ENCODE measurements around the gene SRI. TPM values are rescaled to one million over a fixed set of nuclear protein-coding genes. Genes with fewer than 3 reads are reported as not detected.

SRI gene
- total and polyA plus RNA-seq, 2 donors (not counting 1 experiment from before 2014, with no cell fraction given) = 46.5 to 49.9 TPM

- Mint-ChIP-seq H3K9me3 (ENCODE audit: insufficient read depth) (no peaks in the 10 kb centered on the region), H3K4me3 (no peak overlapping the region), H3K27ac (no peak overlapping the region), H3K27me3 (no peaks in the 10 kb centered on the region), H3K4me1 (no peaks in the 10 kb centered on the region)
- Histone ChIP-seq H3K9ac (ENCODE audit: low read length) (no peak overlapping the region), H3K27ac (ENCODE audit: low read length in 2 of 2) (no peak overlapping the region), H3K4me2 (replicated peaks; ENCODE audit: low read depth, low read length, poor library complexity, severe bottlenecking) (no peak overlapping the region), H3K4me1 (ENCODE audit: control insufficient read depth in 2 of 2, insufficient read depth in 2 of 2, low read length in 2 of 2) (no peaks in the 10 kb centered on the region), H3K9me3 (ENCODE audit: control extremely low read depth in 1 of 3, control insufficient read depth in 2 of 3, insufficient read depth in 1 of 3, low read length in 2 of 3) (no peaks in the 10 kb centered on the region), H3K4me3 (ENCODE audit: control extremely low read depth in 1 of 5, extremely low read depth in 1 of 5, insufficient read depth in 1 of 5, low read depth in 2 of 5, low read length in 4 of 5) (no peak overlapping the region), H3K27me3 (replicated peaks in 1 of 4; ENCODE audit: control extremely low read depth in 1 of 4, control insufficient read depth in 3 of 4, insufficient read depth in 4 of 4, low read length in 3 of 4) (no peaks in the 10 kb centered on the region), H3K36me3 (replicated peaks in 1 of 2; ENCODE audit: control extremely low read depth in 1 of 2, control insufficient read depth in 1 of 2, extremely low read depth in 1 of 2, insufficient read depth in 2 of 2, low read length in 1 of 2) (no peaks in the 10 kb centered on the region), H3K79me2 (ENCODE audit: control insufficient read depth, insufficient read depth, low read length) (no peaks in the 10 kb centered on the region), H4K20me1 (ENCODE audit: control insufficient read depth, insufficient read depth, low read length, poor library complexity, severe bottlenecking) (no peaks in the 10 kb centered on the region), H2AFZ (ENCODE audit: insufficient read depth, low read depth, low read length, poor library complexity, severe bottlenecking) (no peak overlapping the region)
- ChIA-PET POLR2A (no interaction called here), CTCF (no interaction called here)
- TF ChIP-seq CTCF (IDR thresholded peaks at IDR 0.05) = no peak
- no peak for TF ChIP-seq EZH2 (IDR thresholded peaks at IDR 0.05; ENCODE audit: borderline replicate concordance, insufficient read depth, low read depth, low read length, poor library complexity, severe bottlenecking)
- DNase-seq (no peak), ATAC-seq (ENCODE audit: low read depth) (no peak)
- intact Hi-C loops (cut with micrococcal nuclease) = no loop called here
- no CpG with 5 or more reads among the region's 4 CpGs for WGBS (ENCODE audit: insufficient coverage)
Measured at GRCh38 chr7:88172842-88173241, 47.0 kb downstream of the SRI start.

- CTCF ChIA-PET = interaction anchor here (0.6 to 1.7 kb wide), 5 partner anchors 17 to 664 kb away, joined by 3 to 7 read pairs (median 3); no protein-coding TSS in a partner anchor
- Mint-ChIP-seq H3K9me3 (ENCODE audit: insufficient read depth) (no peaks in the 10 kb centered on the region), H3K4me1 (no peaks in the 10 kb centered on the region)
Measured at GRCh38 chr7:88169717-88170320, 50.0 kb downstream of the SRI start.

More at GRCh38 chr7:88169717-88170320, 50.0 kb downstream of the SRI start:
- Histone ChIP-seq H3K27me3 (replicated peaks in 1 of 4; ENCODE audit: control extremely low read depth in 1 of 4, control insufficient read depth in 3 of 4, insufficient read depth in 4 of 4, low read length in 3 of 4) (no peaks in the 10 kb centered on the region), H3K4me3 (ENCODE audit: control extremely low read depth in 1 of 5, extremely low read depth in 1 of 5, insufficient read depth in 1 of 5, low read depth in 2 of 5, low read length in 4 of 5) (no peak overlapping the region), H4K20me1 (ENCODE audit: control insufficient read depth, insufficient read depth, low read length, poor library complexity, severe bottlenecking) (no peaks in the 10 kb centered on the region), H3K4me1 (ENCODE audit: control insufficient read depth in 2 of 2, insufficient read depth in 2 of 2, low read length in 2 of 2) (no peaks in the 10 kb centered on the region), H3K9me3 (ENCODE audit: control extremely low read depth in 1 of 3, control insufficient read depth in 2 of 3, insufficient read depth in 1 of 3, low read length in 2 of 3) (no peaks in the 10 kb centered on the region), H3K27ac (ENCODE audit: low read length in 2 of 2) (no peak overlapping the region), H3K36me3 (replicated peaks in 1 of 2; ENCODE audit: control extremely low read depth in 1 of 2, control insufficient read depth in 1 of 2, extremely low read depth in 1 of 2, insufficient read depth in 2 of 2, low read length in 1 of 2) (no peaks in the 10 kb centered on the region), H2AFZ (ENCODE audit: insufficient read depth, low read depth, low read length, poor library complexity, severe bottlenecking) (no peak overlapping the region), H3K79me2 (ENCODE audit: control insufficient read depth, insufficient read depth, low read length) (no peaks in the 10 kb centered on the region), H3K4me2 (replicated peaks; ENCODE audit: low read depth, low read length, poor library complexity, severe bottlenecking) (no peak overlapping the region), H3K9ac (ENCODE audit: low read length) (no peak overlapping the region)
- no CpG with 5 or more reads among the region's 1 CpG for WGBS (ENCODE audit: insufficient coverage)
- intact Hi-C loops (cut with micrococcal nuclease) = loop anchor here (2.0 kb wide), 2 partner anchors 371 to 857 kb away; no protein-coding TSS in a partner anchor
- Mint-ChIP-seq H3K27ac (no peak overlapping the region), H3K4me3 (no peak overlapping the region), H3K27me3 (no peaks in the 10 kb centered on the region)
- POLR2A ChIA-PET = no interaction called here
- ATAC-seq (ENCODE audit: low read depth) = no peak
- no peak for TF ChIP-seq EZH2 (IDR thresholded peaks at IDR 0.05; ENCODE audit: borderline replicate concordance, insufficient read depth, low read depth, low read length, poor library complexity, severe bottlenecking)
- peak; percentile 68 for TF ChIP-seq CTCF (IDR thresholded peaks at IDR 0.05)
- DNase-seq = peak; percentile 6
